Measurements from ENCODE around the gene MCM7.

Gene MCM7

DNA sequence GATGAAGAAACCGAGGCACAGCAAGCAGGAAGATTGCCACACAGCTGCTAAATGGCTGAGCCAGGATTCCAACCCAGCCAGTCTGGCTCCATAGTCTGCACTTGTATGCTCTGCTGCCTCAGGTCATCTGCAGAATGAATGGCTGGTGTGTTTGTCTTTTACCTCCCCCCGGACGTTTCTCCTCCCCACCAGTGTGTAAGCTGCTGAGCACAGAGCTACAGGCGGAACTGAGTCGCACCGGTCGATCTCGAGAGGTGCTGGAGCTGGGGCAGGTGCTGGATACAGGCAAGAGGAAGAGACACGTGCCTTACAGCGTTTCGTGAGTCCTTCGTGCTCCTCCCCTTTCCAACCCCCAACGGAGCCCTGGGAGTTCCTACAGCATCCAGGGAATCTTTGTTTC lies 20.9 kb upstream of the MCM7 start:
- no peak for DNase-seq

DNA sequence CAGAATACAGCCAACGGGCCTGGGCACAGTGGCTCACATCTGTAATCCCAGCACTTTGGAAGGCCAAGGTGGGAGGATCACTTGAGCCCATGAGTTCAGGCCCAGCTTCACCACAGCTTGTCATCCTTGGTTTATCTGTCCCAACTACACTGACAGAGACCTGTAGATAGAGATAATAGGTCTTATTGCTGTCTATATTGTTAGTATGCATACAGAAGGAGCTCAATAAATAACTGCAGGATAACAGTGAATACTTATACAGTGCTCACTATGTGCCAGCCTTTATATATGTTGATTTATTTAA lies 19.5 kb upstream of the MCM7 start:
- no peak for DNase-seq

DNA sequence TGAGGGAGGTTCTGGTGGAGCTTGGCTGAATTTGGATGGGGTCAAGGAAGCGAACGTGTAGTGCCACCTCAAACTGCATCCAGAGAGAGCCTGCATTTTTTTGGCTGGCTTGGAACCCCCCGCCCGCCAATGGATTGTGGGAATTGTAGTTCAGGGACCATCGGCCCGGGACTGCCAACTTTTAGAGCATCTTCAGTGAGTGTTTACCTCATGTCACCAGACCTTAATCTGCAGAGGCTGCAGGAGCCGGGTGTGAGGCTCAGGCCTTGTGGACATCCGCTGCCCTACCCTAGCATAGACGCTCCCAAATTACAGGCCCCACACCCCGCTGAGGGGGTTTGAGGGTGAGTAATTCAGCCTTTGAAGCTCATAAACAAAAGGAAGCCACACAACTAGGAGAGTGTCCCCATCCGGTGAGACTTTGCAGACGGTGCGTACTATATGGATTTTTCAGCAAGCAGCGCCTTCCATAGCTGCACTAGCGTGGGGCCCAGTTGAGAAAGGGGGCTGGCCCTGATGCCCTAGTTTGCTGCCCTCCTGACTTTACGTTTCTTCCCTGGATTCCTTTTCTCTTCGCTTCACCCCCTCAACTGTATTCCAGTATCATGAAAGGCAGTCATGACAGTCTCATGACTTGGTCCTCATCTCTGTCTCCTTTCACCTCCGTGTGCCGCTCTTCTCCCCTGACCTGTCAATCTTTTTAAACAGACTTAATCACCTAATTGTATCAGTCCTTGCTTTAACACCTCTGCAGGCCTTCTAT lies 19.0 kb upstream of the MCM7 start:
- DNase-seq: peak; percentile 76

DNA sequence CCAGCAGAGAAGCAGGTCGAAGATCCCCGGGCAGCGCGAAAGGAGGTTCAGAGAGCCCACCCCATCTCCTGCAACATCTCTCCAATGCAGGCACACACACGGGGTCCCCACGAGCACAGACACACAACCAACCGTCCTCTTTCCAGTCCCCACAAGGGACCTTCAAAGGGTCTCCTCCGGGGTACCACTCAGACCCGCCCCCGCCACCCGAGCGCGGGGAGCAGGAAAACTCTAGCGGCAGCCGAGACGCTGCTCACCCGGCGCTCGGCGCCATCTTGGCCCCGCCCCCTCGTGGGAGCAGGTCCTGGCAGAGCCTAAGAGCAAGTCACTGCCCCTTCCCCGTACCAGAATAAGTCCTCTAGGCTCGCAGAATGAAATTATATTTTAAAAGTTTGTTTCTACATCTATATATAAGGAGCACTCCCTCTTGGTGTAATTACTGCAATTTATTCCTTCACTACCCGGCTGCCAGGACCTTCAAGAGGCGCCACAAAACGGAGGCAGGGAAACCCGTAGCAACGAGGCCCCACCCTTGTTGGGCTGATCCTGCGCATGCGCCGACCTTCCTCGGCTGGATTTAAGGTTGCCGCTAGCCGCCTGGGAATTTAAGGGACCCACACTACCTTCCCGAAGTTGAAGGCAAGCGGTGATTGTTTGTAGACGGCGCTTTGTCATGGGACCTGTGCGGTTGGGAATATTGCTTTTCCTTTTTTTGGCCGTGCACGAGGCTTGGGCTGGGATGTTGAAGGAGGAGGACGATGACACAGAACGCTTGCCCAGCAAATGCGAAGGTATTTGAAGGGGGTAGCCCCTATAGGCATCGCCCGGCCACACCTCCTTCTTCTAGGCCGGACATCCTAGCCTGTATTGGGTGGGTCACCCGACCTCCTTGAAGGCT lies 18.1 kb upstream of the MCM7 start, which contains the start of the genes CNPY4 and TAF6:
Gene CNPY4 (plus strand): TSS at position 563 of the 898 bp plus-strand sequence. CDS start 111 bp downstream, at position 674.
Gene TAF6 (minus strand): TSS at position 287 of the 898 bp plus-strand sequence. CDS start 5,149 bp downstream, outside the sequence.
- peak; percentile 95 for DNase-seq

DNA sequence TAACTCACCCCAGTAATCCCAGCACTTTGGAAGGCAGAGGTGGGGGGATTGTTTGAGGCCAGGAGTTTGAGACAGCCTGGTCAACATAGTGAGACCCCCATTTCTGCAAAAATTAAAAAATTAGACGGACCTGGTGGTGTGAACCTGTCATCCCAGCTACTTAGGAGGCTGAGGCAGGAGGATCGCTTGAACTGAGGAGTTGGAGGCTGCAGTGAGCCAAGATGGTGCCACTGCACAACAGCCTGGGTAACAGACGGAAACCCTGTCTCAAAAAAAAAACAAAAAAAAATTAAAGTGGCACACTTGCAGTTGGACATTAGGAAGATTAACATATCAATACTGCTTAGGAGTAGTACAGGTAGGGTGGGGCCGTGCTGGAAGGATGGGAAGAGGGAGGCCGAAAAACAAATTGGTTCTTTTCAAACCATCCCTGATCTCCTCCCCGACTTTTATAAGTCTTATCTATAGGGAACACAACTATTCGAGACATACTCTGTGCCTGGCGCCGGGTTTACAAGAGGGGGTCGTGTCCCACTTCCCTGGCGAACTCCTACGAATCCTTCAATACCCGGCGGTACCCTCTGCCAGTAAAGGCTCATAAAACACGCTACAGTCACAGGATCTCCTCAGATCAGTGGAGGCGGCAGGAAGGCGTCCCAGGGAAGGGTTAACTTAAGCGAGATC lies 17.3 kb upstream of the MCM7 start:
- DNase-seq: no peak

DNA sequence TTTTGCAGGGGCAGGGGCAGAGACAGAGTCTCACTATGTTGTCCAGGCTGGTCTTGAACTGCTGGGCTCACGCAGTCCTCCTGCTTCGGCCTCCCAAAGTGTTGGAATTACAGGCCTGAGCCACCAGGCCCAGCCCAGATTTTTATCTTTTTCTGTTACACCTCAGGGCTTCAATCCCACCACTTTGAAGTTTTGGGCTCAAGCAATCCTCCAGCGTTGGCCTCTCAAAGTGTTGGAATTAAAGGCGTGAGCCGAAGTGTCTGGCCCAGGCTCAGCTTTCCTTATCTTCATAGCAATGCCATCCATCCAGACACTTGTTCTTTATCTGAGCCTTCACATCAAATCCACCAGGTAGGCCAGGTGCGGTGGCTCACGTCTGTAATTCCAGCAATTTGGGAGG lies 13.8 kb upstream of the MCM7 start:
- DNase-seq: no peak

DNA sequence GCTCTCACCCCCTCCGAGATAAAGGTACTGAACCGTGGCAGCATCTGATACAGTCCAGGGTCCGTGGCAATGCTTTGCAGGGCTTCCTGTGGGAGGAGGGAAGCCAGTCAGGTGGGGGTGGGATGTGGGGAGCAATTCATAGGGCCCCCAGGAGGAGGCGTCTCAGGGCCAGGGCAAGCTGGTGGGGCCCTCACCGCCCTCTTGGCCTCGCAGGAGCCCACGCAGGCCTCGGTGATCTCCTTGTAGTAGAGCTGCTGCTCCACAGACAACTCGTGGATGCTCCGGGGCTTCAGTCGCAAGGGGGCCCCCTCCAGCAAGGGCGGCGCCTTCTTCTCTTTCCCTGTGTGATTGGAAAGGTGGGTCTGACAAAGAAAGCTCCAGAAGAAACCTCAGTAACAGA lies 10.7 kb upstream of the MCM7 start:
- no peak for DNase-seq

DNA sequence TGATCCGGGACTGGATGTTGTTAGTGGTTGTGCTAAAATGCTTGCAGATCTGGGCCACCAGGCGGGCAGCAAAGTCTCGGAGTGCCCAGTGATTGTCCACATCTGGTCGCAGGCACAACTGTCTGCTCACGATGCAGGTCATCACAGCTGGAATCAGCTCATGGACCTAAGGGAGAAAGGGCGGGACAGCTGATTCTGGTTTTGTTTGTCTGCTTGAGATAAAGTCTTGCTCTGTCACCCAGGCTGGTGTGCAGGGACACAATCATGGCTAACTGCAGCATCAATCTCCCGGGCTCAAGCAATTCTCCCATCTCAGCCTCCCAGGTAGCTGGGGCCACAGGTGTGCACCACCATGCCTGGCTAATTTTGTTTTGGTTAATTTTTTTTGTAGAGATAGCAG lies 10.0 kb upstream of the MCM7 start:
- no peak for DNase-seq

DNA sequence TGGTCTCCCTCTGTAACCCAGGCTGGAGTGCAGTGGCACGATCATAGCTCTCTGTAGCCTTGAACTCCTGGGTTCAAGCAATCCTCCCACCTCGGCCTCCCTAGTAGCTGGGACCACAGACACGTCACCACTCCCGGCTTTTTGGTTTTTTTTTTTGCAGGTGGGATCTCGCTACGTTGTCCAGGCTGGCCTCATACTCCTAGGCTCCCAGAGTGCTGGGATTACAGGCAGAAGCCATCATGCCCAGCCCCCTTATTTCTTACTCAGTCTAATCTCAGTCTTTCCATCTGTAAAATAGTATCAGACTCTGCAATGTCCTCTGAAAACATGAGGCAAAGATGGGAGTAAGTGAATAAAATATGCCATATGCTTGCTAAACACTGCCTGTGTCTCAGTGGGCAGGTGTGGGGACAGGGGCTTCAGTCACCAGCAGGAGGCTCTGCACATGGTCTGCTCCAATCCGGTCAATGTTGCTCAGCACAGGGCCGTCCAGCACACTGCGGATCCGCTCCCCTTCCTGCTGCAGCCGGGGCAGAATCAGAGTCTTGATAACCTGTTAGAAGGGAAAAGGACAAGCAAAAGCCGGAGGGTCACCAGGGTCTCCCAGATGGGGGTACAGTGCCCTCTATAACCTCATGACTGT lies 8.4 kb upstream of the MCM7 start:
- no peak for DNase-seq

DNA sequence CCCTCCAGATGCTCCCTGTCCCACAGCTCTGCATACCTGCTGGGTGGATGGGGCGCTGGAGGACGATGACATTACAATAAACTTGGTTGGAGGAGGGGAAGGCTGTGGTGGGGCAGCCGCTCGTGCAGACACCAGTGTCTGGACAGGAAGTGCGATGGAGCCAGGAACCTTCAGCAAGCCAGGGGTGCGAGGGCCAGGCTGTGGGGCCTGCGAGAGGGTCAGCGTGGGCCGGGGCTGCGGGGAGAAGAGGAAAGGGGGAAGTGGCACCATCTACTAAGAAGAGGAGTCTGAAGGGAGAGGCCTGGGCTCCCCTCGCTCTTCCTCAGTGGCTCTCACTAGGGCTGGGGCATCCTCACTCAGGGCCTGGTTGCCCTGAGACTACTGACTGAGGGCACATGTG lies 6.7 kb upstream of the MCM7 start:
- DNase-seq: no peak

DNA sequence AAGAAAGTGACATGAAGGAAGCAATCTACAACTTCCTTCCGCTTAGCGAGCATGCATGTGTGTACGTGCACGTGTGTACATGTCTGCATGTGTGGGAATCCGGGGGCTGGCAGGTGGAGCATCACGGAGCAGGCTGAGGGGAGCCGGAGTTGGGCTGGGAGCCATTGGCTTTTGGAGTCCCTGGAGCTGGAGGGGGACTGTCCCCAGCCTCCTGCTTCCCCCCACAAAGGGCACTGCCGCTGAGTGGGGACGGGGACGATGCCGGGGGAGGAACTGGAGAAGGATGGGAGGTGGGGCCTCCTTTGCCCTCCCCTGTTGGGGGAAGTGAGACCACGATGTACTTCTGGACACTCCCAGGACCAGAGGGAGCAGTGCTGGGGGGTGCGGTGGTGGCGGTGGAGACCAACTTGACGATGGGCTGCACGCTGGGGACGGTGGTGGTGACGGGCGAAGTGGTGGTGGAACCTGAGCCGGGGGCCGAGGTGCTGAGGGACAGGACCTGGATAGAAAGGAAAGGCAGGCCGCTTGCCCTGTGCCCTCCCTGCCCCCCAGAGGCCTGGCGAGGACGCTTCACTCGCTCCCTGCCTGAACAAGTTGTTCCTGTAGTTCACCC lies 6.0 kb upstream of the MCM7 start:
- no peak for DNase-seq

DNA sequence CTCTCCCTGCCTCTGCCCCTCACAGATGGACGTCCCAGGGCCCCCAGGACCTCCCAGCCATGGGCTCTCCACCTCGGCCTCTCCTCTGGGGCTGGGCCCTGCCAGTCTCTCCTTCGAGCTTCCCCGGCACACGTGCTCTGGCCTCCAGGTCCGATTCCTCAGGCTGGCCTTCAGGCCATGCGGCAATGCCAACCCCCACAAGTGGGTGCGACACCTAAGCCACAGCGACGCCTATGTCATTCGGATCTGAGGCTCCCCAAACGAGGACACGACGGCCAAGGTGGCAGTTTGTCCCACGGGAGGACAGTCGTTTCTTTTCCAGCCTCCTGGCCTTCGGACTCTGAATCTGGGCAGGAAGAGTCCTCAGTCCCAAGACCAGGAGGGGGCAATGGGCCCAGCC lies 5.4 kb upstream of the MCM7 start:
- no peak for DNase-seq

DNA sequence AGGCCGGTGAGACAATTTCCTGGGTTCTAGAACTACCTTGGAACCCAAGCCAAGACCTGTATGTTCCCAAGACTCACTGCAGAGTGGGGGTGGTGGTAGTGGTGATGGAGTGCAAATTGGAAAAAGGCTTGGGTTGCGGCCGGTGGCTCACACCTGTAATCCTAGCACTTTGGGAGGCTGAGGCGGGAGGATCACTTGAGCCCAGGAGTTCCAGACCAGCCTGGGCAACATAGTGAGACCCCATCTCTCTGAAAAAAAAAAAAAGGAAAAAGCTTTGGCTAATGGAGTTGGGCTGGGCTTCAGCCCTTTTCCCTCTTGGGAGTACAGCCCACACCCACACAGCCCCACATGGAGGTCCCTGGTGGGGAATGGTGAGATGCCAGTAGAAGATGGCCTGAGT lies 4.3 kb upstream of the MCM7 start:
- DNase-seq: no peak

DNA sequence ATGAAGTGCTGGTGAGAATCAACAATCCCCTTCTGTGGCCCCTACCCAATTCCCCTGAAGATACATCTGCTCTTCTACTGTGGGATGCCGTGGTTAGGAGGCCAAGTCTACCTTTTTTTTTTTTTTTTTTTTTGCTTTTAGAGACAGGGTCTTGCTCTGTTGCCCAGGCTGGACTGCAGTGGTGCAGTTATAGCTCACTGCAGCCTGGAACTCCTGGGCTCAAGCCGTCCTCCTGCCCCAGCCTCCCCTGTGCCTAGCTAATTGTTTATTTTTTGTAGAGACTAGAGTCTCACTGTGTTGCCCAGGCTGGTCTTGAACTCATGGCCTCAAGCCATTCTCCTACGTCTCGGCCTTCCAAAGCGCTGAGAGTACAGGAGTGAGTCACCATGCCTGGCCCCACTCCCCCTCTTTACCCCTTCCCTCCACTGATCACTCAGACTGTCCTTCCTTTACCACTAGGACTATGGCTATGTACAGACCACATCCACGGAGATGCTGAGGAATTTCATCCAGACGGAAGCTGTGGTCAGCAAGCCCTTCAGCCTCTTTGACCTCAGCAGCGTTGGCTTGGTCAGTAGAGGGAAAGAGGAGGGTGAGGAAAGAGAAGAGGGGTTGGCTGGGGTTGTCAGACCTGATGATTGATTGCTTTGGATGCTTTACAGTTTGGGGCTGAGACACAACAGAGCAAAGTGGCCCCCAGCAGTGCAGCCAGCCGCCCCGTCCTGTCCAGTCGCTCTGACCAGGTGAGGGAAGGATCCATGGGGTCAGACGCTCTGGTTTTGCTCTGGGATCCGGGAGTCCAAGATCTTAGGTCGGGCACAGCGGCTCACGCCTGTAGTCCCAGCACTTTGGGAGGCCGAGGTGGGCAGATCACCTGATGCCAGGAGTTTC lies 2.0 kb upstream of the MCM7 start:
- DNase-seq: no peak

DNA sequence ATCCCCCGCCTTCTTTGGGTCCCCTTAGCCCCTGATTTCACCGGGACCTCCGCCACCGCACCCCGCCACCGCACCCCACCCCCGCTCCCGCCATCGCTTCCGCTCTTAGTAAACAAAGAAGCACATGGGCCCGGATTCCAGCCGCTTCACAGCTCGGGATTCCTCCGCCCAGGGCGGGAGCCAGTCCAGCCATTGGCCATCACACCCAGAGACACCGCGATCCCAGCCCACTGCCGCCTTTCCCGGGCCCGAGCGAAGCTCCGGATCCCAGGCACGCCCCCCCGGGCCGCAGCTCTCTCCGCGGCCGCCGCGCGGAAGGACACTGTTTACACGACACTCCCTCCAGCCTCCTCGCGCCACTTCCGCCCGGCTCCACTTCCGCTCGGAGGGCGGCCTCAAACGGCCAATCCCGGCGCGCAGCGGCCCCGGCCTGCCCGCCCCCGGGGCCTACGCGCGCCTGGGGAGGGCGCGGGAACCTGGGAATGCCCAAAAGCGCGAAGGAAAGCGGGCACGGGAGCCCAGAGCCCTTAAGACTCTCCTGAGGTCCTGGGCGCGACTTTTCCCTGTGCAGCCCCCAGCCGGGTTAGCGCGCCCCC lies 679 bp downstream of the MCM7 start:
- DNase-seq: peak; percentile 87

DNA sequence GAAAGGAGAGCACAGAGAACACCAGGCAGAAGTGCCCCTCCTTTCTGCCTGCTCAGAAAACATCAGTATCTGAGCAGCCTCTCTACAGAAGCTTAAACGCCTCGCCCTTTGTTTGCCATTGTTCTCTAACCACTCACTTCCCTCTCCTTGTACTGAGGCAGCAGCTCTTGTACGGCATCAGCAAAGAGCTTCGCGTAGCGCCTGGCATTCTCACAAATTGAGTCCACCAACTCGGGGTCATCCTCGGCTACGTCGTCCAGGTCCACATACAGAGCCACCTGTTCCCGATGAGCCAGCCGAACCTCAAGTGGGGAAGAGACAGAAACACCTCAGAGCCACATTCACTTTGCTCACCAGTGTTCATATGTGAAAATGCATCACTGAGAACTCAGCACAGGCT lies 1.7 kb downstream of the MCM7 start:
- DNase-seq: no peak

DNA sequence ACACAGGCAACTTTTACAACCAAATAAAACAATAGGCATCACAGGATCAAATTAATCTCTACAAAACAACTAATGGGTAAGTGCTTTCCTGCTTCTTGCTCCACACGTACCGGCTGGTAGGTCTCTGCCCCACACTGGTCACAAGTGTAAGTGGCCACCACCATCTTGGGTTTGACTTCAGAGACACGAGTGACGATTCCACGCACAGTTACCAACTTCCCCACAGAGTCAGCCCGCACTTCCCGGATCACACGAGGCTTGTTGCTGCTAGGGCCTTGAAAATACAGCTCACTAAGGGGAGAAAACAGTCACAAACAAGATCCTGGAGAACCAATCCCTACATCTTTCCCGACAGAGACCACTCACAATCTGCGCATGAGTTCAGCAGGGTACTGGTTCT lies 2.3 kb downstream of the MCM7 start:
- DNase-seq: no peak

DNA sequence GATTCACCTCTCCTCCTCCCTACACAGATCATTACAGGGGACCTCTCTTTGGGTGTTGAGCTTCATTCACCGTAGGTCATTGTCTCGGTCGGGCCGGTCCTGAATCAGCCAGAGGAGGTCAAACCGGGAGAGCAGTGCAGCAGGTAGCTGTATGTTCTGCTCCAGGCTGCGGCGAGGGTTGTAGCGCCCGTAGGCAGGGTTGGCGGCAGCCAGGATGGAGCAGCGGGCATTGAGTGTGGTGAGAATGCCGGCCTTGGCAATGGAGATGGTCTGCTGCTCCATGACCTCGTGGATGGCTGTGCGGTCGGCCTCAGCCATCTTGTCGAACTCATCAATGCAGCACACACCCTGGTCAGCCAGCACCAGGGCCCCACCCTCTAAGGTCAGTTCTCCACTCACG lies 5.5 kb downstream of the MCM7 start:
- DNase-seq: no peak

DNA sequence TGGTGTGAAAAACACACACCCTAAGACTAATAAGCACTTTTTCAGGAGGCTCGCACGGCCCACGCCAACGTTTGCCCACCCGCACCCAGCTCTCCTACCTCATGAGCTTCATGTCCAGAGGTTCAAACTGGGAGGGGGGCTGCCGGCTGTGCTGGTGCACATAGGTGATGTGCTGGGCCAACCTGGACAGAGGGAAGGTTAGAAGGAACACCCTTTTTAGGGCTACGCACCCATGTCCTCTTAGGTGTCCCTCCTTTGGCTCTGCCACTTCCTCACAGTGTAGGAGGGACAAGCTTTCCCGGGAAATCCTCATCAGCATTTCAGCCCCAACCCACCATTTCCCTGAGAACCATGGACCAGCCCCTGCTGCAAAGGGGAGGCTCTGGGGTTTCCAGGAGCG lies 5.9 kb downstream of the MCM7 start:
- DNase-seq: no peak

DNA sequence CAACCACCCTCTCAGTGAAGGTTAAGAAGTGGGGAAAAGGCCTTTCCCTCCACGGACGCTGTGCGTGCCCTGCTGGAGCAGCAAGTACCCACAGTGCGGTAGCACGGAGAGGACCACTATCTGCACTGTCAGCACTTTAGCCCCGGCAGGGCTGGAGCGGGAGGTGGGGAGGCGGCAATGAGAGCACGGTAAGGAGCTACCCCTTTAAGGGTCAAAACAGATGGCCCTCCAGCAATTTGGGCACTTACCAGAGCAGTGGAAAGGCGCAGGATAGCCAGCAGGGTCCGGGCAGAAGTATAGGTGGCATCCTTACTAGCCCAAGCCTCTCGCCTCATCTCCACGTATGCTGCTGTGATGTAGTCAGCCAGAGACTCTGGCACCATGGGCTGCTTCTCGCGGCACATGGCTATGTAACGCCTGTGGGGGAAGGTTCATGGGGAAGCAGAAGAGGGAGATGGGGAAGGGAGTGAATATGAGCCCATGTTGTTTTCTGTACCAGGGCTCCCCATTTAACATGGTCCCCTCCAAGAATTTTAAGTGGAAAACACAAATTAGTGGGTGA lies 7.2 kb downstream of the MCM7 start:
- DNase-seq: no peak

DNA sequence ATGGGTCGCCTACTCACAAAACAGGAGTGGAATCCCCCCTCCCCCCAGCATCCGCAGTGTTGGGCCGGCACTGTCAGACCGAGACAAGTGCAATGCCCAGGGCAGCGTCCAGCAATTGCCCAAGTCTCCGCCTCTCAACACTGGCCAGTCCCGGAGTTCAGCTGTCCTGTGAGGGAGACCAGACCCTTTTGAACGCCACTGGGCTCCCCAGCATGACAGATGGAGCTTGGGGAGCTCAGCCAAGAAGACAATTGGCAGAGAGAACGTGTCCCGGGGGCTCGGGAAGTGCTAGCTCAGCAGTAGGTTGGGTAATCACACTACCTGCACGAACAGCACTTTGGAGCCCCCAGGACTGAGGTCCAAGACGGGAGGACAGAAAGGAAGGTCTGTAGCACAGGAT lies 7.7 kb downstream of the MCM7 start:
- no peak for DNase-seq
